Astrocyte (in vitro differentiated cells and primary cell): Measurements from ENCODE around the gene ACIN1. TPM values are rescaled to one million over a fixed set of nuclear protein-coding genes. Genes with fewer than 3 reads are reported as not detected.

Source experiments
- DNase-seq: peaks from one replicate; pipeline ENCODE4 v3.0.0-alpha.2; 2010; ENCODE audit warnings: low read depth
- FAIRE-seq: peaks from 2 replicates; lab custom pipeline; 2011; peaks lifted over from hg19 to GRCh38; lab: Jason Lieb, UNC
- H2AFZ ChIP-seq: 2 replicates; pipeline ENCODE4 v1.6.0; 2012; ENCODE audit warnings: low read depth, low read length, inconsistent platforms
- H3K27ac ChIP-seq: 2 replicates; pipeline ENCODE4 v1.5.1; 2011; ENCODE audit warnings: low read depth, low read length, inconsistent platforms
- H3K27me3 ChIP-seq: 2 replicates; pipeline ENCODE4 v1.6.0; 2011; ENCODE audit warnings: low read length, inconsistent platforms; ENCODE audit not compliant: insufficient read depth
- H3K36me3 ChIP-seq: 2 replicates; pipeline ENCODE4 v1.5.1; 2011; ENCODE audit warnings: low read length, inconsistent platforms; ENCODE audit not compliant: insufficient read depth
- H3K4me1 ChIP-seq: 2 replicates; pipeline ENCODE4 v1.5.1; 2011; ENCODE audit warnings: low read length, inconsistent platforms; ENCODE audit not compliant: insufficient read depth
- H3K4me2 ChIP-seq: 2 replicates; pipeline ENCODE4 v1.6.0; 2012; ENCODE audit warnings: low read length, inconsistent platforms
- H3K4me3 ChIP-seq: 2 replicates; pipeline ENCODE4 v1.5.1; 2011; ENCODE audit warnings: low read depth, mild to moderate bottlenecking, low read length, inconsistent platforms; ENCODE audit not compliant: insufficient read depth
- H3K79me2 ChIP-seq: 2 replicates; pipeline ENCODE4 v1.6.0; 2012; ENCODE audit warnings: mild to moderate bottlenecking, low read length, inconsistent platforms; ENCODE audit not compliant: insufficient read depth
- H3K9ac ChIP-seq: 2 replicates; pipeline ENCODE4 v1.6.0; 2012; ENCODE audit warnings: mild to moderate bottlenecking, low read length, inconsistent platforms
- H3K9me3 ChIP-seq: 2 replicates; pipeline ENCODE4 v1.5.1; 2012; ENCODE audit warnings: low read depth, mild to moderate bottlenecking, low read length, inconsistent platforms; ENCODE audit not compliant: insufficient read depth
- H4K20me1 ChIP-seq: 2 replicates; pipeline ENCODE4 v1.6.0; 2012; ENCODE audit warnings: low read length, inconsistent platforms; ENCODE audit not compliant: insufficient read depth
- H3K27ac Mint-ChIP-seq: one replicate; pipeline ENCODE4 v1.8.0; 2021; ENCODE audit warnings: mild to moderate bottlenecking, mixed read lengths; ENCODE audit not compliant: unreplicated experiment
- H3K27me3 Mint-ChIP-seq: one replicate; pipeline ENCODE4 v1.8.0; 2021; ENCODE audit warnings: low read depth, mixed read lengths; ENCODE audit not compliant: unreplicated experiment
- H3K36me3 Mint-ChIP-seq: one replicate; pipeline ENCODE4 v1.8.0; 2021; ENCODE audit warnings: low read depth, mixed read lengths; ENCODE audit not compliant: unreplicated experiment
- H3K4me1 Mint-ChIP-seq: one replicate; pipeline ENCODE4 v1.8.0; 2021; ENCODE audit warnings: low read depth, mixed read lengths; ENCODE audit not compliant: unreplicated experiment
- H3K4me3 Mint-ChIP-seq: one replicate; pipeline ENCODE4 v1.8.0; 2021; ENCODE audit warnings: mild to moderate bottlenecking, moderate library complexity, mixed read lengths; ENCODE audit not compliant: unreplicated experiment
- H3K9me3 Mint-ChIP-seq: one replicate; pipeline ENCODE4 v1.8.0; 2021; ENCODE audit warnings: mild to moderate bottlenecking, mixed read lengths; ENCODE audit not compliant: unreplicated experiment
- CTCF ChIP-seq: IDR thresholded peaks from 2 replicates; pipeline ENCODE4 v1.5.1; 2011; ENCODE audit warnings: low read depth, mild to moderate bottlenecking, inconsistent platforms, low read length, moderate library complexity; ENCODE audit not compliant: insufficient read depth
- EZH2 ChIP-seq: IDR thresholded peaks from 2 replicates; pipeline ENCODE4 v1.6.1; 2012; ENCODE audit warnings: mild to moderate bottlenecking, low read length, inconsistent platforms; ENCODE audit not compliant: insufficient read depth
- total RNA-seq: library from RNA; stranded (reverse); gene quantifications from 2 replicates; pipeline ENCODE4 v1.2.1, GENCODE V29; 2021

ACIN1 gene
- total RNA-seq, 1 donor from 2014 or later, result 208 TPM

- Histone ChIP-seq H3K27ac (no peak overlapping the region), H3K4me2 (no peak overlapping the region), H3K36me3 (no peaks in the 10 kb centered on the region), H3K27me3 (peaks cover 6% of the 10 kb centered on the region), H3K4me1 (peaks cover 10% of the 10 kb centered on the region), H4K20me1 (no peaks in the 10 kb centered on the region), H3K9me3 (no peaks in the 10 kb centered on the region), H2AFZ (no peak overlapping the region), H3K79me2 (no peaks in the 10 kb centered on the region), H3K4me3 (no peak overlapping the region), H3K9ac (no peak overlapping the region)
- Mint-ChIP-seq H3K4me1 (peaks cover 14% of the 10 kb centered on the region), H3K9me3 (no peaks in the 10 kb centered on the region), H3K27ac (no peak overlapping the region), H3K4me3 (no peak overlapping the region), H3K27me3 (peaks cover 22% of the 10 kb centered on the region), H3K36me3 (peaks cover 6% of the 10 kb centered on the region)
- DNase-seq (no peak), FAIRE-seq (no peak)
- TF ChIP-seq EZH2, result no peak
- no peak for TF ChIP-seq CTCF
Measured at GRCh38 chr14:23125011-23125410, 30.1 kb upstream of the ACIN1 start.

DNA sequence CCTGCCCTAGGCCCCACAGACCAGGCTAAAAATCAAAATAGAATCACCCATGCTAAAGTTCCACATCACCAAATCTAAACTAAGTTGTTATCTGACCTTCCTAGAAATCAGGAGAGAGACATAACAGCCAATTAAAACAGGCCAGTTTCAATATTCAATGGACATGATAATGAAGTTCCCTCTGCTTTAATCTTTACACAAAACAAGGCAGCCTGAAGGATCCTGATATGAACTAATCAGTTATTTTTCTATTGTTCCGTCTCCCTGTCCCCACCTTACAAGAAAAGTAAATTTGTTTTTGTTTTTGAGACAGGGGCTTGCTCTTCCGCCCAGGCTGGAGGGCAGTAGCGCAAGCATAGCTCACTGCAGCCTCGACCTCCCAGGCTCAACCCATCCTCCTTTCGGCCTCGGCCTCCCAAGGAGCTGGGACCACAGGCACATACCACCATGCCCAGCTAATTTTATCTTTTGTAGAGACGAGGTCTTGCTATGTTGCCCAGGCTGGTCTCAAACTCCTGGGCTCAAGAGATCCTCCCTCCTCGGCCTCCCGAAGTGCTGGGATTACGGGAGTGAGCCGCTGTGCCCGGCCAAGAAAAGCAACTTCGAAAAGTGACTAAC lies 29.5 kb upstream of the ACIN1 start:
- H3K36me3 ChIP-seq, result no peaks in the 10 kb centered on the region
- H3K27ac ChIP-seq, result no peak overlapping the region
- H3K27me3 ChIP-seq, result peaks cover 4% of the 10 kb centered on the region
- H3K4me2 ChIP-seq, result no peak overlapping the region
- no peaks in the 10 kb centered on the region for H3K9me3 Mint-ChIP-seq
- peaks cover 10% of the 10 kb centered on the region for H3K4me1 ChIP-seq
- H3K27ac Mint-ChIP-seq, result no peak overlapping the region
- FAIRE-seq (no peak), DNase-seq (no peak)
- no peak overlapping the region for H3K4me3 ChIP-seq
- H4K20me1 ChIP-seq, result no peaks in the 10 kb centered on the region
- peaks cover 6% of the 10 kb centered on the region for H3K36me3 Mint-ChIP-seq
- no peaks in the 10 kb centered on the region for H3K79me2 ChIP-seq
- H3K4me1 Mint-ChIP-seq, result peaks cover 14% of the 10 kb centered on the region
- H3K27me3 Mint-ChIP-seq, result peaks cover 22% of the 10 kb centered on the region
- H3K4me3 Mint-ChIP-seq, result no peak overlapping the region
- TF ChIP-seq CTCF, result no peak
- no peak for TF ChIP-seq EZH2
- no peak overlapping the region for H2AFZ ChIP-seq
- no peak overlapping the region for H3K9ac ChIP-seq
- no peaks in the 10 kb centered on the region for H3K9me3 ChIP-seq

DNA sequence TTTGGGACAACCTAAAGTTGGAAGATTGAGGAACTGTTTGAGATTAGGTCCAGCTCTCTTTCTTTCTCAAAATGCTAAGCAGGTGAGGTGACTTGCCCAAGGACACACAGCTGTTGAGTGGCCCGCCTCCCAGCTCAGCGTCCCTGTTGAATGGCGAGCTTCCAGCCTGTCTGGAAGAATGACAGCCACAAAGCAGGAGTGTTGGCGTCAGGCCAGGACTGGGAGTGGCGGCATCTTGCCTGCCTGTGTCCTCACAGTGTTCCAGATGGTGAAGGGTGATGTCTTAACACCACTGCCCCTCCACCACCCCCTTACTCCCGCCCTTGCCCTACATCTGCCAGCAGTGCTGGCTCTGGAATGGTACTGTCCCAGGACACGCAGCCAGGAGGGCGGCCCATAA lies 28.5 kb upstream of the ACIN1 start:
- Histone ChIP-seq H4K20me1 (no peaks in the 10 kb centered on the region), H3K9ac (no peak overlapping the region), H3K4me2 (no peak overlapping the region), H3K4me1 (peaks cover 10% of the 10 kb centered on the region), H2AFZ (no peak overlapping the region), H3K79me2 (no peaks in the 10 kb centered on the region), H3K4me3 (no peak overlapping the region), H3K27me3 (peaks cover under 1% of the 10 kb centered on the region), H3K36me3 (no peaks in the 10 kb centered on the region), H3K27ac (no peak overlapping the region), H3K9me3 (no peaks in the 10 kb centered on the region)
- no peak overlapping the region for H3K4me3 Mint-ChIP-seq
- no peak for TF ChIP-seq CTCF
- no peak for TF ChIP-seq EZH2
- peaks cover 4% of the 10 kb centered on the region for H3K36me3 Mint-ChIP-seq
- H3K27me3 Mint-ChIP-seq, result peaks cover 18% of the 10 kb centered on the region
- FAIRE-seq (no peak), DNase-seq (no peak)
- no peaks in the 10 kb centered on the region for H3K9me3 Mint-ChIP-seq
- no peak overlapping the region for H3K27ac Mint-ChIP-seq
- H3K4me1 Mint-ChIP-seq, result peaks cover 14% of the 10 kb centered on the region
